Colonic mucosa (tissue), 4 donors: ENCODE data around the gene CEP170B. TPM values are rescaled to one million over a fixed set of nuclear protein-coding genes. Genes with fewer than 3 reads are reported as not detected.

ENCODE experiments used
- DNase-seq: peaks from one replicate; pipeline ENCODE4 v3.0.0-alpha.2; 2020
- H3K27ac ChIP-seq: fragments of 200-600 bp; one replicate; pipeline ENCODE4 v1.8.0; 2021
- H3K27me3 ChIP-seq: fragments of 200-600 bp; one replicate; pipeline ENCODE4 v1.8.0; 2021
- H3K36me3 ChIP-seq: fragments of 200-600 bp; one replicate; pipeline ENCODE4 v1.8.0; 2021
- H3K4me1 ChIP-seq: fragments of 200-600 bp; one replicate; pipeline ENCODE4 v1.8.0; 2021; ENCODE audit warnings: mild to moderate bottlenecking
- H3K4me3 ChIP-seq: fragments of 200-600 bp; one replicate; pipeline ENCODE4 v1.8.0; 2021
- H3K9ac ChIP-seq, 2 donors: one replicate each; pipeline ENCODE4 v1.7.0; 2013; ENCODE audit warnings: control low read depth in 2 of 2, low read depth in 2 of 2, low read length in 2 of 2
- H3K9me3 ChIP-seq: fragments of 200-600 bp; one replicate; pipeline ENCODE4 v1.8.0; 2021
- intact Hi-C: fragments of 100-400 bp; cut with DNase I; formaldehyde crosslinking; loops from one replicate; pipeline ENCODE4 v1.14.1; 2022
- total RNA-seq, 2 donors: library from RNA; stranded (reverse); fragmentation: NEBNext Ultra II Directional in 1 of 2; extraction: Animal tissue kit (Norgen Biotek cat#: 25700) in 1 of 2; gene quantifications; one replicate each; pipeline ENCODE4 v1.2.1, GENCODE V29; 2021
- TF ChIP-seq, protein P1 (sequence below): fragments of 200-600 bp; IDR thresholded peaks from one replicate; pipeline ENCODE4 v1.8.0; 2022; ENCODE audit warnings: antibody characterized with exemption, mild to moderate bottlenecking
- donor health status: healthy.
- donor health status: DM: no; HTN: no; CAD: no.
- donor health status: DM: no; HTN: no; CAD: no.

The CEP170B gene
- total RNA-seq, 2 donors from 2014 or later: 57.2 to 110 TPM

DNA sequence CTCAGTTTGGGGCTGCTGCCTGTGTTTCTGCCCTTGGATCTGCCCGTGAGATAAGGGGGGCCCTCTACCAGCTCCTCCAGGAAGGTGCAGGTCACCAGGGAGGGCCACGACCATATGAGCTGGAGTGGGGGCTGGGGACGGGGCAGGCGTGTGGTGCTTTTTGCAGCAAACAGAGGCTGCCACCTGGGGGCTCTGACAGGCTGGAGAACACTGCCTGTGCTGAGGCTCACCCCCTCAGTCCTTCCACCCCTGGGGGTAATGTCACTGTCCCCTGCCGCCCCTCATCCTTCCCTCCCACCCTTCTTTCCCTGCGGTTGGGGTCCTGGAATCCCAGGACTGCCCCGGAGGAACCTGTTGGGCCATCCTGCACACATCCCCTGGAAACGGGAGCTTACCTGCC is 62.8 kb downstream of the CEP170B start:
- intact Hi-C loops: no loop called here
- no peaks in the 10 kb centered on the region for H3K4me1 ChIP-seq
- no peak for DNase-seq
- no peaks in the 10 kb centered on the region for H3K9me3 ChIP-seq
- H3K27me3 ChIP-seq: peaks cover 21% of the 10 kb centered on the region
- no peak overlapping the region for H3K27ac ChIP-seq
- no peak overlapping the region for H3K9ac ChIP-seq
- TF ChIP-seq, protein P1, sequence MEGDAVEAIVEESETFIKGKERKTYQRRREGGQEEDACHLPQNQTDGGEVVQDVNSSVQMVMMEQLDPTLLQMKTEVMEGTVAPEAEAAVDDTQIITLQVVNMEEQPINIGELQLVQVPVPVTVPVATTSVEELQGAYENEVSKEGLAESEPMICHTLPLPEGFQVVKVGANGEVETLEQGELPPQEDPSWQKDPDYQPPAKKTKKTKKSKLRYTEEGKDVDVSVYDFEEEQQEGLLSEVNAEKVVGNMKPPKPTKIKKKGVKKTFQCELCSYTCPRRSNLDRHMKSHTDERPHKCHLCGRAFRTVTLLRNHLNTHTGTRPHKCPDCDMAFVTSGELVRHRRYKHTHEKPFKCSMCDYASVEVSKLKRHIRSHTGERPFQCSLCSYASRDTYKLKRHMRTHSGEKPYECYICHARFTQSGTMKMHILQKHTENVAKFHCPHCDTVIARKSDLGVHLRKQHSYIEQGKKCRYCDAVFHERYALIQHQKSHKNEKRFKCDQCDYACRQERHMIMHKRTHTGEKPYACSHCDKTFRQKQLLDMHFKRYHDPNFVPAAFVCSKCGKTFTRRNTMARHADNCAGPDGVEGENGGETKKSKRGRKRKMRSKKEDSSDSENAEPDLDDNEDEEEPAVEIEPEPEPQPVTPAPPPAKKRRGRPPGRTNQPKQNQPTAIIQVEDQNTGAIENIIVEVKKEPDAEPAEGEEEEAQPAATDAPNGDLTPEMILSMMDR: no peak
- no peak overlapping the region for H3K4me3 ChIP-seq
- H3K36me3 ChIP-seq: no peaks in the 10 kb centered on the region

DNA sequence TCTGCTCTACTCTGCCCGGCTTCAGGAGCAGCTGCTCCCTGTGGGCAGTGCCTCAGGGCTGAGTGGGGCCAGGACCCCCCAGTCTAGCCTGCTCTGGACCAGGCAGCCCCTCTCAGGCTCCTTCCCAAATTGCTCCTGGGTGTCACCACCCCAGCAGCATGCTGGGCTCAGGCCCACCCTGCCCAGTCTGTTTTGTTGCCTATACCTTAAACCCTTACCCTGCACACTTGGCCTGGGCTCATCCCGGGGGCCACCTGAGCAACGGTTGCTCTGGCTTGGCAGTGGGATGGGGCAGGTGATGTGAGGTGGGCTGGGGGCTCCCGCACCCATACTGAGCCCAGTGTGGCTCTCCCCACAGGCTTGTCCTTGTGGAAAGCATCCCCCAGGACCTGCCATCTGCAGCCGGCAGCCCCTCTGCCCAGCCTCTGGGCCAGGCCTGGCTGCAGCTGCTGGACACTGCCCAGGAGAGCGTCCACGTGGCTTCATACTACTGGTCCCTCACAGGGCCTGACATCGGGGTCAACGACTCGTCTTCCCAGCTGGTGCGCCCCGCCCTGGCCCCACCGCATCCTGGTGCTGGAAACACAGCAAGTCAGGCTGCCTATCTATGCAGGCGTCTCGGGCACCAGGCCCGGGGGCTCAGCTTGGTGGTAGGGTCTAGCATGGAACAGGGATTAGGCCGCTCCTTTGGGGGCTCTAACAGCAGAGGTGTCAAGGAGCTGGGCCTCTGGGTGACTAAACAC is 63.5 kb downstream of the CEP170B start:
- DNase-seq: no peak

DNA sequence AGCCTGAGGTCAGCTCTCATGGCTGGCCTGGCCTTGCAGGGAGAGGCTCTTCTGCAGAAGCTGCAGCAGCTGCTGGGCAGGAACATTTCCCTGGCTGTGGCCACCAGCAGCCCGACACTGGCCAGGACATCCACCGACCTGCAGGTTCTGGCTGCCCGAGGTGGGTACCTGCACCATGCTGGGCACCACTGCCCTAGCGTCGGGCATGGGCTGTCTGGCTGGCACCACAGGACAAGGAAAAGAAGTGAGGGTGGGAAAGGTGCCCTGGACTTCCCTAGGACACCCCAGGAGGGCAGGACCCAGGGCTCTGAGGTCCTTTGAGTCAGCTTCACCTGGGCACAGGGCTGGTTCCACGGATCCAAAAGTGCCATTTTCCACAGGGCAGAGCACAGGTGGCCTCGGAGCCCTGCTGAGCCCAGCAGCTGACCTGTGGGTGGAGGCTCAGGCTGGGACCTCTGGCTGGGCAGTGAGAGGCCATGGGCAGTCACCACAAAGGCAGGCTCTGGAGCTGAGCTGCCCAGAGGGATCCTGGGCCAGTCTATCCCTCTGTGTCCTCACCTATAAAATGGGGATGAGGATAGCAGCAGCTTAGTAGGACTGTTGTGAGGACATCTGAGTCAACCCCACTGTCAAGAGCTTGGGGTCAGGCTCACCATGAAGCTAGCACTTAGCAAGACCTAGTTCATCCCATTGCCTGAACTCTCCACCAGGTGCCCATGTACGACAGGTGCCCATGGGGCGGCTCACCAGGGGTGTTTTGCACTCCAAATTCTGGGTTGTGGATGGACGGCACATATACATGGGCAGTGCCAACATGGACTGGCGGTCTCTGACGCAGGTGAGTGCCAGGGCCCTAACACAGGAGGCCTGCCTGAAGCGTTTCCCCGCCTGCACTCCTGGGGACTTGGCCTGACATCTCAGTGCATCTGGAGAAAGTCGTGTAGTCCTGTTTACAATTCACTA is 64.5 kb downstream of the CEP170B start:
- TF ChIP-seq, protein P1: no peak
- DNase-seq: no peak
- Histone ChIP-seq H3K4me1 (peaks cover 4% of the 10 kb centered on the region), H3K27me3 (peaks cover 25% of the 10 kb centered on the region), H3K36me3 (no peaks in the 10 kb centered on the region), H3K9ac (no peak overlapping the region), H3K27ac (no peak overlapping the region), H3K9me3 (no peaks in the 10 kb centered on the region), H3K4me3 (no peak overlapping the region)
- intact Hi-C loops: no loop called here

More for the DNA sequence above, 63.5 kb downstream of the CEP170B start:
- no peaks in the 10 kb centered on the region for H3K36me3 ChIP-seq
- H3K27me3 ChIP-seq: peaks cover 25% of the 10 kb centered on the region
- H3K4me1 ChIP-seq: peaks cover 4% of the 10 kb centered on the region
- H3K9ac ChIP-seq: no peak overlapping the region
- no peak overlapping the region for H3K27ac ChIP-seq
- TF ChIP-seq, protein P1: no peak
- intact Hi-C loops: no loop called here
- H3K9me3 ChIP-seq: no peaks in the 10 kb centered on the region
- H3K4me3 ChIP-seq: no peak overlapping the region

DNA sequence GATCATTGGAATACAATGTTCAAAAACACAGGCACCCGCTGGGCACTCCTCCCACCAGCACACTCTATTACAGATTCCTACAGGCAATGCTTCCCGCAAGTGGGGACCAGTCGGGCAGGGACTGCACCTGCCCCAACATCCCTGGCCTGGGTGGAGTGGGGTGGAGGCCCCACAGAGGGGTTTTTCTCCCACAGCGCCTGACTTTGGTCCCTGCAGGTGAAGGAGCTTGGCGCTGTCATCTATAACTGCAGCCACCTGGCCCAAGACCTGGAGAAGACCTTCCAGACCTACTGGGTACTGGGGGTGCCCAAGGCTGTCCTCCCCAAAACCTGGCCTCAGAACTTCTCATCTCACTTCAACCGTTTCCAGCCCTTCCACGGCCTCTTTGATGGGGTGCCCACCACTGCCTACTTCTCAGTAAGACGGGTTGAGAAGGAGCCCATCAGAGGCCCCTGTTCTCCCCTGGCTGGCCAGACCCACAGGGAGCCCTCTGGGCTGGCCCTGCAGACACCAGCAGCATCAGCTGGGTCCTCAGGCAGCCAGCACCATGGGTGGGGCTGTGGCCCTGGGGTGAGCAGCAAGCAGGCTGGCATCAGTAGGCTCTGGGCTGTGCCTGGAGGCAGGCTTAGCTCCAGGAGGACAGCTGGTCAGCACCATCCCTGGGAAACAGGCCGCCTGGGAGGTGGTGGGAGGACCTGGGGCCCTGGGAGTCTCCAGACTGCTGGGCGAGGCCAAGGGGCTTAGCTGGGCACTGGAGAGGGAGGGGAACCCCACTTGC is 65.6 kb downstream of the CEP170B start:
- H3K4me1 ChIP-seq: peaks cover 4% of the 10 kb centered on the region
- H3K27ac ChIP-seq: no peak overlapping the region
- DNase-seq: no peak
- TF ChIP-seq, protein P1: no peak
- peaks cover 25% of the 10 kb centered on the region for H3K27me3 ChIP-seq
- no peaks in the 10 kb centered on the region for H3K36me3 ChIP-seq
- no peak overlapping the region for H3K9ac ChIP-seq
- no peak overlapping the region for H3K4me3 ChIP-seq
- H3K9me3 ChIP-seq: no peaks in the 10 kb centered on the region
- intact Hi-C loops: no loop called here

DNA sequence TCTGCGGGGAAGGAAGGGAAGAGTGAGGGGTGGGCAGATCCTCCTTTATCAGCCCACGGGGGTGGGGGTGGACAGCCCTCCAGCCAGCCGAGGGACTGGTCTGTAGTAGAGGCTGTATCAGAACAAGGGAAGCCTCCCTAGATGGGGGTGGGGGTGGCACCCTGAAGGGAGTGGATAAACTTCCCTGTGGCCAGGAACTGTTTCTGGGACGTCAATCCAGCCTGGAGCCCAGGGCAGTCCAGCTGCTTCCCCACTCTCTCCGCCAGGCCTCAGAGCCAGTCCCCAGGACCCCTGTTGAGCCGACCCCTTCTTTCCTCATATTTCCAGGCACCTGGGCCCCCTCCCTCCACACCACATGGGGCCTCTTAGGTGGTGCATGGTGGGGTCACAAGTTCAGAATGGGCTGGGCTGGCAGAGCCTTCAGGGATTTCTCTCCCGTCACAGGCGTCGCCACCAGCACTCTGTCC is 66.3 kb downstream of the CEP170B start:
- TF ChIP-seq, protein P1: no peak
- peaks cover 28% of the 10 kb centered on the region for H3K27me3 ChIP-seq
- H3K27ac ChIP-seq: no peak overlapping the region
- DNase-seq: no peak
- H3K4me1 ChIP-seq: peaks cover 4% of the 10 kb centered on the region
- H3K36me3 ChIP-seq: no peaks in the 10 kb centered on the region
- H3K9ac ChIP-seq: no peak overlapping the region
- intact Hi-C loops: no loop called here
- no peaks in the 10 kb centered on the region for H3K9me3 ChIP-seq
- H3K4me3 ChIP-seq: no peak overlapping the region
